PC-9 (cell line): ENCODE data around the gene KCNJ14. TPM values are rescaled to one million over a fixed set of nuclear protein-coding genes. Genes with fewer than 3 reads are reported as not detected.
A peak's percentile ranks its signal among the peaks of the same experiment; 100 is the strongest.

Experiments
- Bru-seq: library from RNA; stranded (reverse); fragments of 400-500 nt; gene quantifications from one replicate; lab custom pipeline; 2021; lab: Mats Ljungman, UMichigan
- BruChase-seq, 2 experiments: library from RNA; stranded (reverse); fragments of 400-500 nt; gene quantifications; one replicate each; lab custom pipeline; 2021; lab: Mats Ljungman, UMichigan
- BruUV-seq: library from RNA; stranded (reverse); fragments of 400-500 nt; replicated peaks from 2 replicates; lab custom pipeline; 2021; lab: Mats Ljungman, UMichigan
- CTCF ChIA-PET: fragments of 300-600 bp; sonication (Branson Sonifier 250); formaldehyde crosslinking; loops from one replicate; lab custom pipeline; 2022; ENCODE audit warnings: antibody characterized with exemption; lab: Charles Lee
- POLR2A ChIA-PET: fragments of 300-600 bp; sonication (Branson Sonifier 250); formaldehyde crosslinking; loops from one replicate; lab custom pipeline; 2022; ENCODE audit warnings: antibody characterized with exemption; ENCODE audit not compliant: unreplicated experiment; lab: Charles Lee
- DNase-seq, 2 experiments: peaks; one replicate each; pipeline versions ENCODE4 v3.0.0 to v3.0.0-alpha.2; 2015 to 2022; ENCODE audit warnings: mixed read lengths in 1 of 2
- H2AFZ ChIP-seq: fragments of 200-600 bp; sonication (generic); 2 replicates; pipeline ENCODE4 v1.8.1; 2017; ENCODE audit warnings: antibody characterized with exemption
- H3F3A ChIP-seq: fragments of 200-600 bp; sonication (generic); 2 replicates; pipeline ENCODE4 v1.8.1; 2017; ENCODE audit warnings: antibody characterized with exemption, mild to moderate bottlenecking, low read depth; ENCODE audit not compliant: insufficient read depth
- H3K27ac ChIP-seq: fragments of 200-600 bp; sonication (generic); 2 replicates; pipeline ENCODE4 v1.6.1; 2016; ENCODE audit warnings: mixed run types
- H3K27me3 ChIP-seq: fragments of 200-600 bp; sonication (generic); 2 replicates; pipeline ENCODE4 v1.6.1; 2016; ENCODE audit warnings: low read depth, mixed run types; ENCODE audit not compliant: insufficient read depth
- H3K36me3 ChIP-seq: fragments of 200-600 bp; sonication (generic); 2 replicates; pipeline ENCODE4 v1.6.1; 2016; ENCODE audit warnings: low read depth, mixed run types
- H3K4me1 ChIP-seq: fragments of 200-600 bp; sonication (generic); replicated peaks from 2 replicates; pipeline ENCODE4 v1.6.1; 2016; ENCODE audit warnings: mixed run types; ENCODE audit not compliant: insufficient read depth
- H3K4me2 ChIP-seq: fragments of 200-600 bp; sonication (generic); 2 replicates; pipeline ENCODE4 v1.6.1; 2017; ENCODE audit warnings: mixed run types
- H3K4me3 ChIP-seq: fragments of 200-600 bp; sonication (generic); 2 replicates; pipeline ENCODE4 v1.6.1; 2016; ENCODE audit warnings: mixed run types
- H3K79me2 ChIP-seq: fragments of 200-600 bp; sonication (generic); 2 replicates; pipeline ENCODE4 v1.6.1; 2017; ENCODE audit warnings: low read depth, mixed run types
- H3K9me2 ChIP-seq: fragments of 200-600 bp; sonication (generic); 2 replicates; pipeline ENCODE4 v1.8.1; 2017; ENCODE audit warnings: mild to moderate bottlenecking; ENCODE audit not compliant: insufficient read depth
- H3K9me3 ChIP-seq: fragments of 200-600 bp; sonication (generic); 2 replicates; pipeline ENCODE4 v1.8.1; 2016; ENCODE audit warnings: low read depth; ENCODE audit not compliant: insufficient read depth
- H4K20me1 ChIP-seq: fragments of 200-600 bp; sonication (generic); 2 replicates; pipeline ENCODE4 v1.8.1; 2017; ENCODE audit not compliant: insufficient read depth
- CTCF ChIP-seq: fragments of 200-600 bp; sonication (generic); conservative IDR thresholded peaks from 2 replicates; pipeline ENCODE4 v1.6.1; 2017; ENCODE audit warnings: mixed run types, antibody characterized with exemption, mild to moderate bottlenecking, moderate library complexity
- EZH2 ChIP-seq: fragments of 200-600 bp; sonication (generic); IDR thresholded peaks from 2 replicates; pipeline ENCODE4 v1.8.0; 2017; ENCODE audit warnings: antibody characterized with exemption, low read depth
- intact Hi-C: fragments of 100-400 bp; cut with micrococcal nuclease; formaldehyde crosslinking; loops from one replicate; pipeline ENCODE4 v1.10.0; 2022; ENCODE audit not compliant: unreplicated experiment
- long read RNA-seq: library from polyadenylated mRNA; stranded (forward); transcript quantifications from one replicate; pipeline ENCODE4 v2.0.0, GENCODE V29; 2022
- total RNA-seq: library from RNA; stranded (reverse); gene quantifications from 2 replicates; pipeline ENCODE4 v1.2.3, GENCODE V29; 2021

Gene KCNJ14
- 5.4 and 8.3 TPM in 2 replicates for total RNA-seq
- Bru-seq, nascent RNA = percentile 76 among the genes with signal in this experiment
- BruChase-seq, experiment 1, labeled RNA remaining after a 2-hour chase = percentile 88 among the genes with signal in this experiment
- BruChase-seq, experiment 2, labeled RNA remaining after a 6-hour chase = percentile 92 among the genes with signal in this experiment
- long read RNA-seq = 0 reads

- Histone ChIP-seq H3K9me2 (no peaks in the 10 kb centered on the region), H4K20me1 (peaks cover 46% of the 10 kb centered on the region), H2AFZ (no peak within 1 kb of the TSS), H3K36me3 (peaks cover 46% of the 10 kb centered on the region), H3F3A (peaks cover 33% of the 10 kb centered on the region), H3K4me1 (0 out of 2 replicates have a peak, but pooled peaks cover 12% of the 10 kb centered on the region), H3K27ac (no peak within 1 kb of the TSS), H3K4me2 (no peak within 1 kb of the TSS), H3K4me3 (no peak within 1 kb of the TSS), H3K27me3 (no peaks in the 10 kb centered on the region), H3K79me2 (peaks cover 8% of the 10 kb centered on the region), H3K9me3 (no peaks in the 10 kb centered on the region)
- DNase-seq = no peak
- no peak for TF ChIP-seq EZH2
- no peak for TF ChIP-seq CTCF
- no TSS peak for BruUV-seq
- intact Hi-C loops = no loop called here
- CTCF ChIA-PET = no interaction called here
- POLR2A ChIA-PET = no interaction called here
Observed at GRCh38 chr19:48455171-48455907, at the start of gene KCNJ14. KCNJ14 (plus strand) TSS chr19:48455574; CDS start chr19:48461725, 6,151 bp downstream.

- peak in 1 of 2 experiments; percentile 51 for DNase-seq
- CTCF ChIA-PET = no interaction called here
- Histone ChIP-seq H3K9me3 (no peaks in the 10 kb centered on the region), H4K20me1 (peaks cover 54% of the 10 kb centered on the region), H3K36me3 (no peaks in the 10 kb centered on the region), H3K4me2 (no peak overlapping the region; the same call in 1 of the 2 replicates), H3K79me2 (peaks cover 80% of the 10 kb centered on the region), H3F3A (peaks cover 10% of the 10 kb centered on the region; the same call in 1 of the 2 replicates), H3K4me3 (no peak overlapping the region), H3K27me3 (no peaks in the 10 kb centered on the region), H2AFZ (no peak overlapping the region), H3K9me2 (no peaks in the 10 kb centered on the region), H3K27ac (no peak overlapping the region), H3K4me1 (peaks cover 9% of the 10 kb centered on the region)
- TF ChIP-seq EZH2 (no peak), CTCF (no peak)
- intact Hi-C loops = no loop called here
- POLR2A ChIA-PET = no interaction called here
- no TSS peak for BruUV-seq
Observed at GRCh38 chr19:48405850-48406249, 49.5 kb upstream of the KCNJ14 start.

GRCh38 chr19:48413879-48414587 lies 41.3 kb upstream of the KCNJ14 start:
- Histone ChIP-seq H3K27ac (no peak overlapping the region), H3K9me2 (no peaks in the 10 kb centered on the region), H3K4me2 (no peak overlapping the region), H4K20me1 (peaks cover 41% of the 10 kb centered on the region), H3K4me3 (no peak overlapping the region), H3F3A (peaks cover 38% of the 10 kb centered on the region), H2AFZ (no peak overlapping the region), H3K4me1 (peaks cover 7% of the 10 kb centered on the region; the same call in 1 of the 2 replicates), H3K9me3 (no peaks in the 10 kb centered on the region), H3K36me3 (peaks cover 26% of the 10 kb centered on the region), H3K79me2 (peaks cover 26% of the 10 kb centered on the region), H3K27me3 (no peaks in the 10 kb centered on the region)
- ChIA-PET CTCF (interaction anchor here (0.6 to 0.7 kb wide), 3 partner anchors 21 to 158 kb away, joined by 5 to 7 read pairs (median 6); partner anchors contain the start of genes CARD8 and GRIN2D), POLR2A (no interaction called here)
- DNase-seq = peak in 1 of 2 experiments; percentile 56
- TF ChIP-seq EZH2 (no peak), CTCF (no peak)
- no TSS peak for BruUV-seq
- intact Hi-C loops = no loop called here
